K562 (cell line): ENCODE measurements around the gene CRYBG2. TPM values are rescaled to one million over a fixed set of nuclear protein-coding genes. Genes with fewer than 3 reads are reported as not detected.
A peak's percentile ranks its signal among the peaks of the same experiment; 100 is the strongest.

Experiments used
- ATAC-seq: fragments of 200-7000 bp; cut with Tn5 transposase; 3 replicates; pipeline ENCODE4 v1.9.1; 2020; ENCODE audit warnings: moderate library complexity
- BruUV-seq: library from RNA; stranded (reverse); fragments of 400-500 nt; replicated peaks from 2 replicates; lab custom pipeline; 2021; lab: Mats Ljungman, UMichigan
- CTCF ChIA-PET: fragments of 300-600 bp; formaldehyde crosslinking; extraction: SDS; loops from one replicate; lab custom pipeline; 2021; ENCODE audit warnings: low intra/inter-chr PET ratio; lab: Yijun Ruan, JAX
- POLR2A ChIA-PET: fragments of 300-600, 350-650 bp; sonication (Branson Sonifier 250); formaldehyde crosslinking; extraction: SDS; loops from one replicate; lab custom pipeline; 2021; ENCODE audit warnings: antibody characterized with exemption, inconsistent platforms; lab: Yijun Ruan, JAX
- DNase-seq, 4 experiments: peaks; one replicate each; pipeline versions ENCODE4 v3.0.0 to v3.0.0-alpha.2; 2011 to 2018; ENCODE audit warnings: low spot score in 3 of 4, mixed read lengths in 3 of 4; ENCODE audit errors: extremely low read depth in 1 of 4
- FAIRE-seq: peaks from 2 replicates; lab custom pipeline; 2011; peaks lifted over from hg19 to GRCh38; lab: Jason Lieb, UNC
- H2AFZ ChIP-seq: 2 replicates; pipeline ENCODE4 v1.6.0; 2011; ENCODE audit warnings: low read depth, low read length, control low read depth, inconsistent platforms
- H3K27ac ChIP-seq: fragments of 200-600 bp; 3 replicates; pipeline ENCODE4 v1.8.0; 2011; ENCODE audit warnings: low read depth, mild to moderate bottlenecking, control low read depth, inconsistent platforms, low read length, moderate library complexity, mixed read lengths; ENCODE audit errors: extremely low read depth
- H3K27me3 ChIP-seq, 2 experiments: fragments of 300-600 bp in 1 of 2; 2 replicates in 1 of 2; 3 replicates in 1 of 2; pipeline versions ENCODE4 v1.6.0 to v1.8.0; 2011; ENCODE audit warnings: inconsistent platforms in 2 of 2, low read length in 2 of 2, mild to moderate bottlenecking in 1 of 2, mixed read lengths in 1 of 2, moderate library complexity in 1 of 2; ENCODE audit not compliant: control insufficient read depth in 2 of 2, insufficient read depth in 2 of 2
- H3K36me3 ChIP-seq: fragments of 300-600 bp; 3 replicates; pipeline ENCODE4 v1.8.0; 2011; ENCODE audit warnings: mild to moderate bottlenecking, low read length, inconsistent platforms; ENCODE audit not compliant: control insufficient read depth, insufficient read depth
- H3K4me1 ChIP-seq, 2 experiments: fragments of 200-600 bp in 1 of 2; replicated peaks in 1 of 2; 2 replicates in 1 of 2; 3 replicates in 1 of 2; pipeline versions ENCODE4 v1.5.1 to v1.8.0; 2011; ENCODE audit warnings: inconsistent platforms in 2 of 2, low read length in 2 of 2, mild to moderate bottlenecking in 1 of 2, mixed read lengths in 1 of 2, moderate library complexity in 1 of 2; ENCODE audit not compliant: control insufficient read depth in 2 of 2, insufficient read depth in 2 of 2
- H3K4me2 ChIP-seq: 2 replicates; pipeline ENCODE4 v1.6.1; 2011; ENCODE audit warnings: low read length, control low read depth, inconsistent platforms, mixed read lengths; ENCODE audit not compliant: insufficient read depth
- H3K4me3 ChIP-seq: fragments of 200-600 bp; sonication (generic), shearing (Covaris generic); 2 replicates; pipeline ENCODE4 v1.5.1; 2016; ENCODE audit warnings: control low read depth, inconsistent platforms
- H3K79me2 ChIP-seq: fragments of 200-600 bp; 3 replicates; pipeline ENCODE4 v1.8.0; 2011; ENCODE audit warnings: low read length, inconsistent platforms; ENCODE audit not compliant: control insufficient read depth, insufficient read depth
- H3K9ac ChIP-seq, 2 experiments: 2 replicates each; pipeline versions ENCODE4 v1.6.0 to v1.6.1; 2011; ENCODE audit warnings: low read depth in 2 of 2, low read length in 2 of 2, control low read depth in 1 of 2, inconsistent platforms in 1 of 2, mild to moderate bottlenecking in 1 of 2, mixed read lengths in 1 of 2; ENCODE audit not compliant: insufficient read depth in 1 of 2
- H3K9me1 ChIP-seq: one replicate; pipeline ENCODE4 v1.6.0; 2011; ENCODE audit warnings: inconsistent platforms, mild to moderate bottlenecking, low read length, moderate library complexity; ENCODE audit not compliant: control insufficient read depth, insufficient read depth
- H3K9me3 ChIP-seq: replicated peaks from 2 replicates; pipeline ENCODE4 v1.5.1; 2011; ENCODE audit warnings: low read depth, low read length, inconsistent platforms; ENCODE audit not compliant: control insufficient read depth, insufficient read depth
- H4K20me1 ChIP-seq: replicated peaks from 2 replicates; pipeline ENCODE4 v1.6.1; 2011; ENCODE audit warnings: low read length, inconsistent platforms, mixed read lengths; ENCODE audit not compliant: control insufficient read depth, insufficient read depth
- ZNF212 ChIP-seq: fragments of 450-650 bp; formaldehyde crosslinking; IDR thresholded peaks from 2 replicates; pipeline ENCODE4 v1.4.0; 2020; ENCODE audit warnings: mild to moderate bottlenecking
- WGBS: fragments of 100-300 bp; shearing (Covaris generic); methylation state at CpG from one replicate; pipeline ENCODE4 v1.1.6; 2016; ENCODE audit warnings: low coverage, mixed read lengths; ENCODE audit not compliant: insufficient coverage; ENCODE audit errors: missing lambda C conversion rate; 5-methylcytosine and 5-hydroxymethylcytosine counted together
- in situ Hi-C: fragments of 300-500 bp; cut with MboI; formaldehyde crosslinking; loops from 4 replicates; pipeline ENCODE4 v1.15.0; 2018; ENCODE audit warnings: inconsistent platforms, mixed read lengths
- intact Hi-C: fragments of 100-400 bp; cut with micrococcal nuclease; formaldehyde crosslinking; loops from 2 replicates; pipeline ENCODE4 v1.14.2; 2022
- polyA plus RNA-seq, 8 experiments: library from polyadenylated mRNA; depleted of rRNA in 4 of 8; stranded (reverse) in 5 of 8; unstranded in 3 of 8; fragments of >200 nt; fragmentation: Nextera tagmentation in 2 of 8; fragmentation: Illumina TruSeq in 1 of 8; extraction: Ambion mirVana in 2 of 8; extraction: Trizol in 1 of 8; gene quantifications; 2 replicates each; pipeline versions ENCODE4 v1.2.1 to v1.2.3, GENCODE V29; 2011 to 2014; ENCODE audit warnings: inconsistent platforms in 1 of 8, missing spikeins in 1 of 8
- total RNA-seq, 7 experiments: library from RNA; depleted of rRNA in 6 of 7; stranded (reverse); fragments of >200 nt in 6 of 7; fragmentation: Illumina TruSeq in 2 of 7; extraction: Trizol in 2 of 7; gene quantifications; 2 replicates each; pipeline versions ENCODE4 v1.2.1 to v1.2.3, GENCODE V29; 2011 to 2021; ENCODE audit warnings: low replicate concordance in 1 of 7
- TF ChIP-seq, protein P1 (sequence below), 3 experiments: fragments of 200-800 bp in 1 of 3; sonication (Bioruptor generic) in 1 of 3; sonication (generic) in 1 of 3; formaldehyde crosslinking in 1 of 3; IDR thresholded peaks; 2 replicates each; pipeline versions ENCODE4 v1.6.1 to v1.8.0; 2016 to 2022; ENCODE audit warnings: mild to moderate bottlenecking in 2 of 3, missing compliant biosample characterization in 2 of 3, missing genetic modification characterization in 2 of 3, missing genetic modification reagents in 1 of 3

Gene CRYBG2
- total and polyA plus RNA-seq, 9 of the 15 experiments (the other 6 are each of a cell fraction or from before 2014, with no cell fraction given) = 0.39 to 8.5 (median 3.7) TPM

- Histone ChIP-seq H3K9ac (peak overlapping the region in 1 of 2 experiments; percentile 37; a peak in 2 of 4 replicates), H3K9me3 (no peaks in the 10 kb centered on the region), H4K20me1 (no peaks in the 10 kb centered on the region), H3K4me3 (no peak overlapping the region), H3K79me2 (no peaks in the 10 kb centered on the region), H2AFZ (no peak overlapping the region), H3K36me3 (no peaks in the 10 kb centered on the region), H3K4me1 (peaks cover 6 to 40% of the 10 kb centered on the region in 2 experiments; a peak in 4 of 5 replicates), H3K27me3 (no peaks in the 10 kb centered on the region; a peak in 1 of 5 replicates), H3K4me2 (no peak overlapping the region), H3K9me1 (no peaks in the 10 kb centered on the region), H3K27ac (no peak overlapping the region)
- ATAC-seq = no peak
- no peak for FAIRE-seq
- CTCF ChIA-PET = no interaction called here
- no TSS peak for BruUV-seq
- WGBS = 65% methylated on average over 12 of the region's 12 CpGs
- POLR2A ChIA-PET = interaction anchor here (0.7 to 1.7 kb wide), 8 partner anchors 13 to 616 kb away, joined by 3 to 9 read pairs (median 4); no protein-coding TSS in a partner anchor
- no peak for DNase-seq
- intact Hi-C loops (loop anchor here (2.0 kb wide), 2 partner anchors 33 to 41 kb away; no protein-coding TSS in a partner anchor), in situ Hi-C loops (no loop called here)
- no peak for TF ChIP-seq ZNF212 (CRISPR knock-in tag)
- TF ChIP-seq, protein P1, sequence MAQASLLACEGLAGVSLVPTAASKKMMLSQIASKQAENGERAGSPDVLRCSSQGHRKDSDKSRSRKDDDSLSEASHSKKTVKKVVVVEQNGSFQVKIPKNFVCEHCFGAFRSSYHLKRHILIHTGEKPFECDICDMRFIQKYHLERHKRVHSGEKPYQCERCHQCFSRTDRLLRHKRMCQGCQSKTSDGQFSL (CRISPR knock-in tag; IDR thresholded peaks at IDR 0.05) = peak; percentile 41; the same call in 1 of the 2 replicates
- TF ChIP-seq, protein P1 (tag; IDR thresholded peaks at IDR 0.05) = no peak
Measured at GRCh38 chr1:26361605-26362122, 7.7 kb upstream of the CRYBG2 start.
